K562 (cell line): Measurements from ENCODE around the gene LMOD1. TPM values are rescaled to one million over a fixed set of nuclear protein-coding genes. Genes with fewer than 3 reads are reported as not detected.
A peak's percentile ranks its signal among the peaks of the same experiment; 100 is the strongest.

Source experiments
- FOXA3 ChIP-seq, 2 experiments: fragments of 450-650 bp in 1 of 2; sonication (generic) in 1 of 2; formaldehyde crosslinking; IDR thresholded peaks in 1 of 2; conservative IDR thresholded peaks in 1 of 2; 2 replicates each; pipeline versions ENCODE4 v1.4.0 to v1.8.0; 2020 to 2022; ENCODE audit warnings: mild to moderate bottlenecking in 2 of 2, missing genetic modification reagents in 1 of 2
- KLF1 ChIP-seq: fragments of 450-650 bp; IDR thresholded peaks from 2 replicates; pipeline ENCODE4 v1.6.1; 2016; ENCODE audit warnings: missing genetic modification characterization, missing compliant biosample characterization
- LCOR ChIP-seq: sonication (generic); formaldehyde crosslinking; IDR thresholded peaks from 2 replicates; pipeline ENCODE4 v1.8.0; 2022; ENCODE audit warnings: mild to moderate bottlenecking, missing genetic modification reagents
- NFYB ChIP-seq: IDR thresholded peaks from 2 replicates; pipeline ENCODE4 v1.6.1; 2011; ENCODE audit warnings: mild to moderate bottlenecking, moderate library complexity; ENCODE audit not compliant: insufficient read length; ENCODE audit errors: extremely low read depth
- PYGO2 ChIP-seq: fragments of 450-650 bp; IDR thresholded peaks from 2 replicates; pipeline ENCODE4 v1.6.1; 2016; ENCODE audit warnings: mild to moderate bottlenecking, missing genetic modification characterization, moderate library complexity, missing compliant biosample characterization
- SIX5 ChIP-seq, 2 experiments: IDR thresholded peaks; 2 replicates each; pipeline ENCODE4 v1.6.1; 2011; ENCODE audit warnings: low read length in 2 of 2, borderline replicate concordance in 1 of 2, low read depth in 1 of 2, mild to moderate bottlenecking in 1 of 2, moderate library complexity in 1 of 2; ENCODE audit not compliant: insufficient read depth in 1 of 2
- SMARCE1 ChIP-seq: fragments of 450-650 bp; IDR thresholded peaks from 2 replicates; pipeline ENCODE4 v1.7.1; 2016; ENCODE audit warnings: mild to moderate bottlenecking
- U2AF1 ChIP-seq: fragments of 200-400 bp; formaldehyde crosslinking; optimal IDR thresholded peaks from 2 replicates; pipeline ENCODE3; 2017; ENCODE audit warnings: mild to moderate bottlenecking, low read depth, low read length, moderate library complexity
- ZFP36 ChIP-seq: fragments of 150-350 bp; IDR thresholded peaks from 2 replicates; pipeline ENCODE4 v1.6.1; 2018; ENCODE audit warnings: low read length, low read depth; ENCODE audit not compliant: partially characterized antibody
- ZNF780A ChIP-seq: fragments of 250-450 bp; sonication (Bioruptor Pico); IDR thresholded peaks from 2 replicates; pipeline ENCODE4 v1.5.0; 2021; ENCODE audit warnings: mild to moderate bottlenecking
- polyA plus RNA-seq, 8 experiments: library from polyadenylated mRNA; depleted of rRNA in 4 of 8; stranded (reverse) in 5 of 8; unstranded in 3 of 8; fragments of >200 nt; fragmentation: Nextera tagmentation in 2 of 8; fragmentation: Illumina TruSeq in 1 of 8; extraction: Ambion mirVana in 2 of 8; extraction: Trizol in 1 of 8; gene quantifications; 2 replicates each; pipeline versions ENCODE4 v1.2.1 to v1.2.3, GENCODE V29; 2011 to 2014; ENCODE audit warnings: inconsistent platforms in 1 of 8, missing spikeins in 1 of 8
- total RNA-seq, 7 experiments: library from RNA; depleted of rRNA in 6 of 7; stranded (reverse); fragments of >200 nt in 6 of 7; fragmentation: Illumina TruSeq in 2 of 7; extraction: Trizol in 2 of 7; gene quantifications; 2 replicates each; pipeline versions ENCODE4 v1.2.1 to v1.2.3, GENCODE V29; 2011 to 2021; ENCODE audit warnings: low replicate concordance in 1 of 7
- TF ChIP-seq, protein P1 (sequence below): IDR thresholded peaks from 2 replicates; pipeline ENCODE4 v1.6.1; 2011; ENCODE audit warnings: borderline replicate concordance, low read depth, mild to moderate bottlenecking, moderate library complexity, low read length; ENCODE audit not compliant: insufficient read depth, poor library complexity, severe bottlenecking
- TF ChIP-seq, protein P2 (sequence below), 2 experiments: fragments of 450-650 bp; formaldehyde crosslinking in 1 of 2; IDR thresholded peaks; 2 replicates each; pipeline versions ENCODE4 v1.4.0 to v1.6.1; 2014 to 2020; ENCODE audit warnings: mild to moderate bottlenecking in 2 of 2, borderline replicate concordance in 1 of 2, low read depth in 1 of 2
- TF ChIP-seq, protein P3 (sequence below): sonication (generic); formaldehyde crosslinking; IDR thresholded peaks from 2 replicates; pipeline ENCODE4 v1.8.0; 2022; ENCODE audit warnings: mild to moderate bottlenecking, missing genetic modification reagents, borderline replicate concordance

LMOD1 gene
- total and polyA plus RNA-seq, 9 of the 15 experiments (the other 6 are each of a cell fraction or from before 2014, with no cell fraction given) = 0.03 to 0.54 (median 0.38) TPM; not detected in 1

GRCh38 chr1:201982623-201983379 is 36.5 kb upstream of the LMOD1 start, which contains the start of gene RNPEP (continued):
- TF ChIP-seq SIX5 (IDR thresholded peaks at IDR 0.05; ENCODE audit: borderline replicate concordance in 1 of 2, insufficient read depth in 1 of 2, low read depth in 1 of 2, low read length in 2 of 2) (no peak), SMARCE1 (peak; percentile 76), NFYB (no peak), FOXA3 (CRISPR knock-in tag; conservative IDR thresholded peaks at IDR 0.05 in 1 of 2, IDR thresholded peaks at IDR 0.05 in 1 of 2) (peak in 1 of 2 experiments; percentile 81; a peak in 2 of 4 replicates), PYGO2 (tag) (no peak), ZNF780A (no peak), KLF1 (0 out of 2 replicates have a peak, but pooled peaks have one; percentile 20), LCOR (peak; percentile 73; the same call in 1 of the 2 replicates), U2AF1 (peak; percentile 74), ZFP36 (peak; percentile 47)
- TF ChIP-seq, protein P1, sequence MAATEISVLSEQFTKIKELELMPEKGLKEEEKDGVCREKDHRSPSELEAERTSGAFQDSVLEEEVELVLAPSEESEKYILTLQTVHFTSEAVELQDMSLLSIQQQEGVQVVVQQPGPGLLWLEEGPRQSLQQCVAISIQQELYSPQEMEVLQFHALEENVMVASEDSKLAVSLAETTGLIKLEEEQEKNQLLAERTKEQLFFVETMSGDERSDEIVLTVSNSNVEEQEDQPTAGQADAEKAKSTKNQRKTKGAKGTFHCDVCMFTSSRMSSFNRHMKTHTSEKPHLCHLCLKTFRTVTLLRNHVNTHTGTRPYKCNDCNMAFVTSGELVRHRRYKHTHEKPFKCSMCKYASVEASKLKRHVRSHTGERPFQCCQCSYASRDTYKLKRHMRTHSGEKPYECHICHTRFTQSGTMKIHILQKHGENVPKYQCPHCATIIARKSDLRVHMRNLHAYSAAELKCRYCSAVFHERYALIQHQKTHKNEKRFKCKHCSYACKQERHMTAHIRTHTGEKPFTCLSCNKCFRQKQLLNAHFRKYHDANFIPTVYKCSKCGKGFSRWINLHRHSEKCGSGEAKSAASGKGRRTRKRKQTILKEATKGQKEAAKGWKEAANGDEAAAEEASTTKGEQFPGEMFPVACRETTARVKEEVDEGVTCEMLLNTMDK = peak; percentile 21
- TF ChIP-seq, protein P2, sequence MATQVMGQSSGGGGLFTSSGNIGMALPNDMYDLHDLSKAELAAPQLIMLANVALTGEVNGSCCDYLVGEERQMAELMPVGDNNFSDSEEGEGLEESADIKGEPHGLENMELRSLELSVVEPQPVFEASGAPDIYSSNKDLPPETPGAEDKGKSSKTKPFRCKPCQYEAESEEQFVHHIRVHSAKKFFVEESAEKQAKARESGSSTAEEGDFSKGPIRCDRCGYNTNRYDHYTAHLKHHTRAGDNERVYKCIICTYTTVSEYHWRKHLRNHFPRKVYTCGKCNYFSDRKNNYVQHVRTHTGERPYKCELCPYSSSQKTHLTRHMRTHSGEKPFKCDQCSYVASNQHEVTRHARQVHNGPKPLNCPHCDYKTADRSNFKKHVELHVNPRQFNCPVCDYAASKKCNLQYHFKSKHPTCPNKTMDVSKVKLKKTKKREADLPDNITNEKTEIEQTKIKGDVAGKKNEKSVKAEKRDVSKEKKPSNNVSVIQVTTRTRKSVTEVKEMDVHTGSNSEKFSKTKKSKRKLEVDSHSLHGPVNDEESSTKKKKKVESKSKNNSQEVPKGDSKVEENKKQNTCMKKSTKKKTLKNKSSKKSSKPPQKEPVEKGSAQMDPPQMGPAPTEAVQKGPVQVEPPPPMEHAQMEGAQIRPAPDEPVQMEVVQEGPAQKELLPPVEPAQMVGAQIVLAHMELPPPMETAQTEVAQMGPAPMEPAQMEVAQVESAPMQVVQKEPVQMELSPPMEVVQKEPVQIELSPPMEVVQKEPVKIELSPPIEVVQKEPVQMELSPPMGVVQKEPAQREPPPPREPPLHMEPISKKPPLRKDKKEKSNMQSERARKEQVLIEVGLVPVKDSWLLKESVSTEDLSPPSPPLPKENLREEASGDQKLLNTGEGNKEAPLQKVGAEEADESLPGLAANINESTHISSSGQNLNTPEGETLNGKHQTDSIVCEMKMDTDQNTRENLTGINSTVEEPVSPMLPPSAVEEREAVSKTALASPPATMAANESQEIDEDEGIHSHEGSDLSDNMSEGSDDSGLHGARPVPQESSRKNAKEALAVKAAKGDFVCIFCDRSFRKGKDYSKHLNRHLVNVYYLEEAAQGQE (IDR thresholded peaks at IDR 0.05; ENCODE audit: borderline replicate concordance) = no peak
- TF ChIP-seq, protein P2 (CRISPR knock-in tag; IDR thresholded peaks at IDR 0.05; ENCODE audit: low read depth) = peak; percentile 83; the same call in 1 of the 2 replicates
- TF ChIP-seq, protein P3, sequence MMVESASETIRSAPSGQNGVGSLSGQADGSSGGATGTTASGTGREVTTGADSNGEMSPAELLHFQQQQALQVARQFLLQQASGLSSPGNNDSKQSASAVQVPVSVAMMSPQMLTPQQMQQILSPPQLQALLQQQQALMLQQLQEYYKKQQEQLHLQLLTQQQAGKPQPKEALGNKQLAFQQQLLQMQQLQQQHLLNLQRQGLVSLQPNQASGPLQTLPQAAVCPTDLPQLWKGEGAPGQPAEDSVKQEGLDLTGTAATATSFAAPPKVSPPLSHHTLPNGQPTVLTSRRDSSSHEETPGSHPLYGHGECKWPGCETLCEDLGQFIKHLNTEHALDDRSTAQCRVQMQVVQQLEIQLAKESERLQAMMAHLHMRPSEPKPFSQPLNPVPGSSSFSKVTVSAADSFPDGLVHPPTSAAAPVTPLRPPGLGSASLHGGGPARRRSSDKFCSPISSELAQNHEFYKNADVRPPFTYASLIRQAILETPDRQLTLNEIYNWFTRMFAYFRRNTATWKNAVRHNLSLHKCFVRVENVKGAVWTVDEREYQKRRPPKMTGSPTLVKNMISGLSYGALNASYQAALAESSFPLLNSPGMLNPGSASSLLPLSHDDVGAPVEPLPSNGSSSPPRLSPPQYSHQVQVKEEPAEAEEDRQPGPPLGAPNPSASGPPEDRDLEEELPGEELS (CRISPR knock-in tag) = peak; percentile 78
